Activated CD8-positive, alpha-beta memory T cell treated with anti-CD3 and anti-CD28 coated beads, Interleukin-2, amount 50 U/mL, for 1 hour (primary cell): ENCODE results near the gene ELP4.

ENCODE experiments used
- DNase-seq: peaks from one replicate; pipeline ENCODE4 v3.0.0-alpha.2; 2020; ENCODE audit errors: extremely low read depth

The ELP4 gene

DNA sequence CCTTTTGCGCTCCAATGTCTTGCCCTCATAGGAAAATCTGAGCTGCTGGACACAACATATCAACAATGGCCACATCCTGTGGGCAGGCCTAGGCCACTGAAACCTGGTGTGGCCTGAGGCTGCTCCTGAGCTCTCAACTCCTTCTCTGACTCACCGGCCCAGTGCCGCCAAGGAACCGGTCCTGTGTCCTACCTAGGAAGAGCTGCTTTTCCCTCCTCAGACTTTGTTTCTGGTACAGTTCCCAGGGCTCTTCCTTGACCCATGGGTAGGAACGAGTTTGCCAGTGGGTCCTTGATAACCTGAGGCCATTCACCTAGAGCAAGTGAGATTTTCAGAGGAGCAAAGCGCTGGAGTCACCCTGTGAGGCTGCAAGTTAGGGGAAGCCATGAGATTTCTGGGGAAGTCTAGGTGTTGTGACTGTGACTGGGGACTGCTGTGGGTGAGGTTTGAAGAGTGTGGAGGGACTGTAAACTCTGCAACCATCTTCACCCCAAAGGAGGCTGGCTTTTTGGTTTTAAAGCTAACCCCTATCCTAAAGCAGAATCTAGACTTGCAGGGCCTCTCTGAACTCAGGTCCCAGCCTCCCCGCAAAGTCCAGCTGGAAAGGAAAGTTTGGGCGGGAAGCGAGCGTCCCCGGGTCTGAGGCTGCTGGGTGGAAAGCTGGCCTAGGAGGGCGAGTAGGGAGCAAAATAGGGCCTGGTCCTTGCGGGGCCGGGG lies 313.5 kb downstream of the ELP4 start:
- no peak for DNase-seq

DNA sequence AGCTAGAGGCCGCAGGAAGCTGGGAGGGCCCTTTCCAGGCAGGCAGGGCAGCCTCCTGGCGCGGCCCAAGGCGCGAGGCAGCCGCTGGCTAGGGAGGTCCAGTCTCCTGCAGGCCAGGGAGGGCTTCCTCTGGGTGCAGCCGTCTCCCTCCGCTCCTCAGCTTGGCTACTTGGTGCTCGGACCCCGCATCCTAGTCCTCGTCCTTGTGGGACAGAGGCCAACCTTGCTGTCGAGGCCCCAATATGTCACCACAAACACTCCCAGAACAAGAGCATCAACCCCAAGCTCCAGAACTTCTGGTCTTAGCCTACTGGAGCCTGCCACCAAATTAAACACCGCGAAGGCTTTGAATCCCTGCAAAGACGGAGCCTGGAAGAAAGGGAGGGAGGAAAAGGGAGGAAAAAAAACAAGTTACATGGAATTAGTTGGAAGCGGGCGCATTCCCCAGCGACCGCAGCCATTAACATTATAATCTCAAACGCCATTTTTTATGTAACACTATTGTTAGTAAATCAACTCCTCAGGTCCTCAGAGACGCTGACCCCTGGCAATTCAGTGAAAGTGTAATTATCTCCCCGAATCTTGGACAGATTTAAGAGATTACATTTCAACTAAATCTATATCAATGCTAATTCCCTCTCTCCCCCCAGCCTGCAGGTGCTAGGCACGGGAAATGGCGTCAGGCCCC lies 314.2 kb downstream of the ELP4 start:
- DNase-seq: no peak

DNA sequence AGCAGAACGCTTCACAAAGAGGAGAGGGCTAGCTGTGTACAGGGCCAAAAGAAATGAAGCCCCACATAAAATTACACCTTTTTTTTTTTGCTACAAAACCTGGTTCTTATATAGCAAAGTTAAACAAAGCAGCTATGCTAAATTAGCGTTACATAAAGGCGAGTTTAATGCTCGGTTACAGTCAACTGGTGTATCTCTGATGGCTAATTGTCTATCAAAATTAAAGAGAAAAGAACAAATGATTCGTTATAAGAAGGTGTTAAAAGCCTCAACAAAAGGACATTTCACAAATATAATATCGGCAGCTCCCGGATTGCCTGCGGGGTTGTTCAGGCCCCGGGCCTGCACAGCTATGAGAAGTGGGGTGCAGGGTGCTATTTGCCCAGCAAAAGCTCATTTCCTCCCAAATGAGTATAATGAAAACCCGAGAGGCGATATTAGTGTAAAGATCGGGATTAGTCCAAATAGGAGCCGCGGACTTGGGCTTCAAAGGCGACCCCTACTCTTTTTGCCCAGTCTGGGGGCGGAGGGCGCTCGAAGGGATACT lies 314.8 kb downstream of the ELP4 start:
- DNase-seq: no peak

DNA sequence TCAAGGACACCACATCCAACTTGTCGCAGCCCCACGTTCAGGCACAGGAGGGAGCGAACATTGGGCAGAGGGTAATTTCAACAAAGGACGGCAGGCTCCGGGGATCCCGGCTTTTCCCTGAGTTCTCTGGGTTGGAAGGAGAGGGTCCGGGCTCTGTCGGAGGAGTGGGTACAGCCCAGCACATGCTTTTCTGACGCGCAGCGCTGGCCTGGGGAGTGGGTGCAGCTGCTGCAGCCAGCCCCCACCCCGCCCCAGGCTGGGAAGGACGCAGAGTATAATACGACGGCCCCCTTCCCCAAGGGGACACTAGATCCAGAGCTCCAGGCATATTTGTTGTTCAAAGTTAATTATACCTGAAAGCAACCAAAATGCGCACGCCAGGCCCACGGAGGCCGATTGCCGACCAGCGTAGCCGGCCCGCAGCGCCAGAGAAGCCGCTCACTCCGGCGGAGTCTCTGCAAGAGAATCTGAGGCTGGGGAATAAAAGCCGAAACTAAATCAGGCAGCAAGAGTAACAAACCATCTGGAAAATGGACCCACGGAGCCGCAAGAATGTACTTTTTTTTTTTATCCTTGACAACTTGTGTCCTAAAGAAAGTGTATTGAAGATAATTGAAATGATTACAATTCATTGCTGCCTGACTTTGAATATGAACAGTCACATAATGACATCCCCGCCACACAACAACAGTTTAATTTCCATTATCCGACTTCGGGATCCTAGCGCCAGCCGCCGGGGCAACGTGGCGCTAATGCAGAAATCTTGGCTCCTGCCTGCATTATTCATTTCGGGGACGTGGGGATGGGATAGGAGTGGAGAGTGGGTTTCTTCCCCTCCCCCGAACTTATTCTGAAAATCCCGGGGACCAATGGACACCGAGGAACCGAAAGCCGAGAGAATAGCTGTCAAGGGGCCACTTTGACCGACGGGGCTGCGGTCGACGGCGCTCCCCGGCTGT lies 315.6 kb downstream of the ELP4 start:
- DNase-seq: no peak

DNA sequence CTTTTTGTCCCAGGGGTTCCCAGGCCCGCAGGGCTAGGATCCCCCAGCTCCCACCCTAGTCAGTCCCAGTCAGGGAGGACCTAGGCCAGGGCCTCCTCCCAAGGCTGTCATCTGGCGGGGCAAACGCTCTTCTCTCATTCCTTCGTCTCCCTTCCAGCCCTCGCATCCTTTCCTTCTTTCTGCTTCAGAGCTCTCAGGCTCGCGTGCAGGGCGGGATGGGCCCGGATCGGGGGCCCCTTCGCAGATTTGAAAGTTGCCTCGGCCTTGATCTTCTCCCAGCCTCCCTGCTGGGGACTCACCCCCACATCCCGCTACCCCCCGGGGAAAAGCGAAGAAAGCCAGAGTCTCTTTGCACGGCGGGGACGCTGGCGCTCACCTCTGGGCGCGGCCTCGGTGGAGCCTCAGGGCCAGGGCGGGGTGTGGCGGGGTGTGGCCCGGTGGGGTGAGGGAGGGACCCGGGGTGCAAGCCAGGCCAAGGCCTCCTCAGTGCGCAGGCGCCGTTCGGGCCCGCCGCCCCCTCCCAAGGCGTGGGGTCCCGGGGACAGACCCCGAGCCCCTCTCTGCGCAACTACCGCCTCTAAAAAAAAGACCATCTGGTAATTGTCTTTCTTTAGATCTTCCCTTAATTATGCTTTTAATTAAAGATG lies 316.4 kb downstream of the ELP4 start:
- DNase-seq: no peak

DNA sequence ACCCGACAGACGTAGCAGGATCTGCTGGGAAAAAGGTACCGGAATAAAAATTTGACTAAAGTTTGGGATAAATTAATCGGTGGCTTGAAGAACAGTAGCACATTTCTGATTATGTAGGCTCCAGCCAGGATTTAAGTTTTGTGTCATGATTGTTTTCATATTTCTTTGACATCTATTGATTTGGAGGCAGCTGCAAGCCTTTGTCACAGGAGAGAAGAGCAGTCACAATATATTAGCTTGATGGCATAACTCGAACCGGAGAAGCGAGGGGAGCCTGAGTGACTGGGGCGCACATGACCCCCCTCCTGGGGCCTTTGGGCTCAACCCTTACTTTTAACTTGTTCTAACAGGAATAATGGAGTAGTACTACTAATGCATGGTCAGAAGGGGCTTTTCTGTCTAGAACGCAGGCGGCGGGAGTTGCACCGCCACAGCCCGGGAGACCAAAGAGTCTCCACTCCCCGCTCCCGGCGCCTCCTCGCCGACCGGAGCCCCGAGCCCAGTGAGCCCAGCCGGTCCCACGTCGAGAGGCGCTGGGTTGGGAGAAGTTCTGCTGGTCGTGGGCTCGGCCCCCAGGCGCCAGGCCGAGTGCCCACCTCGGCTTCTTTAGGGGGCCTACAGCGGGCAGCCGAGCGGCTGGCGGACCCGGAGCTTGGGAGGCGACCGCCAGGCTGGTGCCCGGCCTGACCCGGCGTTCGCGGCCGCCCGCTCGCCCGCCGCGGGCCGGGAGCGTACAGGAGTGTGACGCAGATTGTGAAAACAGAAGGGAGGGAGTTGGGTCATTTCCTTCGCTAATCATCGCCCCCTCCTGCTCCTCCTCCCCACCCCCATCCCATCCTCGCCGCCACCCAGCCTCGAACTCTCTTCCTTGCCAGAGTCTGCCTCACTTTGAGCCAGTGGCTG lies 317.2 kb downstream of the ELP4 start:
- no peak for DNase-seq

DNA sequence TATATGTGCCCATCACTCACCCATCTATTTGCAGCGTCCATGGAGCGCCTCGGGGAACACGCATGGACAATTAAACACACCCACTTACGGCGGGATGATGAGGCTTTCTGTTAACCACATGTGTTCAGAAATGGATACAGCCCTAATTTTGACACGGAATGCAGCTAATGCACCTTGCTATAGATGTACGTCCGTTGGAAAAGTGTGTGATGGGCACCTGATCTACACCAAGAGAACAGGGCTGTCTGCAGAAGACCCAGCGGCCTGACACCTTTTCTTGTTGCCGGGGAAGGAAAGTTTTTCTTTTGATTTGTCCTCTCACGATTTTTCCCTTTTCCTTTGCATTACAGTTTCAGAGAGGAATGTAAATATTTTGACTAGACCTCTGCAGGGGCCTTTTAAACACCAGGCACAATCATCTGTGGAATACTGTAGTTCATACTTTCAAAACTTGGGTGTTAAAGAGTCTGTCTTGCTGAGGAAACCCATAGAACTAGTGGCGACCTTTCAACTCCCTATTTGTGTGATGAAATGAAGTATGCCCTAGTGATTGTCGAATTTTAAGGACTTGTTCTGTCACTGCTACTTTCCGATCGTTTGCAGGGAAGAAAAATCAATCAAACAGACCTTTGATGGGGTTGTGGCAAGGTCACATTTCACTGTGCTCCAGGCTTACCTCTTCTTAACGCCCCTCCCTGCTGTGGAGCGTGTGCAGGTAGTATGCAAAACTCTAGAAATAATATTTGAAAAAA lies 318.1 kb downstream of the ELP4 start:
- no peak for DNase-seq

DNA sequence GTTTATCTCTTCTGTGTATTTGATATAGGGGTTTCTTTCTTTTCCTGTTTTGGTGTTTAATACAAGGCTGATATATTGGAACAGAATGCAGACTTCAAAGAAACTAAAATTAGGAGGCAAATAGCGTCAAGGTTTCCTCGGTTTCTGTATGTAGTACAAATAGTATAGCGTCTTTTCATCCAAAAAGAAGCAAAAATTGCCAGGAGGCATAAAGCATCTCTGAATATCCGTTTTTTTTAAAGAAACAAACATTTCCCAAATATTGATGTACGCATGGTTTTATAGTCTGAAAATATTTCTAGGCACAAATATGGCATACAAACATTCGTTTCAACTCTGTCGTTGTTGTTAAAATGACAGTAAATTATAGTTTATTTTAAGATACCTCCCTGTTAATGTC lies 318.6 kb downstream of the ELP4 start:
- DNase-seq: no peak

DNA sequence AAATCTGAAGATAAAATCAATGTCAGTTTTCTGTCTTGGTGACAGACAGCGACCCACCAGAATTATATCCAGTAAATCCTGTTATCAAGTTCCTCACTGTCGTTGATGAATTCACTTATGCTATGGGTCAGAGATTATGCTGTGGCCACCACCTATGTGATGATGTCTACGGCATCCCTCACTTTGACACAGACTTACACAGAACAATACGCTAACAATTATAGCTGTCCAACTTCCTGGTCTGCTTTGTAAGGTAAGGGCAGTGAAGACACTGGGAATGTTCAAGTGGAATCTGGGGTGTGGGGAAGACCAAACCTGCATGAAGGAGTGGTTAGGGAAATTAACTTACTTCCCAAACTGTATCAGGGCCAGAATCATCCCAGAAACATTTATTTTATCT lies 320.8 kb downstream of the ELP4 start:
- no peak for DNase-seq

DNA sequence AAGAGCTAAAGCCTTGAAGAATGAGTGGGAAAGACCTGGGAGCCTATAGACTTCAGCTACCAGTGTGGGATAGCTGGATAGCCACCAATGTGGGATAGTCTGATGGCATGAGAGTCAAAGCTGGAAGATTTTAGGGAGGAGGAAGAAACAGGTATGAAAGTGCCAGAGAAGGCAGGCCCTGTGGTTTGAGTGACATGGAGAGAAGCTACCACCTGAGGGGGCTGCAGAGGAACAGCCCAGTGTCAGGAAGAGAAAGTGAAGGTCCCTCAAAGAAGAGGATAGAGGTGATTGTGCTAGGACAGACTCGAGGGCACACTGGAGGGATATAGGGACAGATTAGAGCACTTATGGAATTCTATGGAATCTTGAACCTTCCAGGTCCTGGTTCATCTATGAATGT lies 324.7 kb downstream of the ELP4 start:
- no peak for DNase-seq
